Stimulated activated CD4-positive, alpha-beta T cell treated with anti-CD3 and anti-CD28 coated beads, Interleukin-4, amount 100 ng/mL, for 1 hour (primary cell): ENCODE data around the gene FBXW4.

Experiments used
- DNase-seq: peaks from one replicate; pipeline ENCODE4 v3.0.0-alpha.2; 2020

FBXW4 gene

DNA sequence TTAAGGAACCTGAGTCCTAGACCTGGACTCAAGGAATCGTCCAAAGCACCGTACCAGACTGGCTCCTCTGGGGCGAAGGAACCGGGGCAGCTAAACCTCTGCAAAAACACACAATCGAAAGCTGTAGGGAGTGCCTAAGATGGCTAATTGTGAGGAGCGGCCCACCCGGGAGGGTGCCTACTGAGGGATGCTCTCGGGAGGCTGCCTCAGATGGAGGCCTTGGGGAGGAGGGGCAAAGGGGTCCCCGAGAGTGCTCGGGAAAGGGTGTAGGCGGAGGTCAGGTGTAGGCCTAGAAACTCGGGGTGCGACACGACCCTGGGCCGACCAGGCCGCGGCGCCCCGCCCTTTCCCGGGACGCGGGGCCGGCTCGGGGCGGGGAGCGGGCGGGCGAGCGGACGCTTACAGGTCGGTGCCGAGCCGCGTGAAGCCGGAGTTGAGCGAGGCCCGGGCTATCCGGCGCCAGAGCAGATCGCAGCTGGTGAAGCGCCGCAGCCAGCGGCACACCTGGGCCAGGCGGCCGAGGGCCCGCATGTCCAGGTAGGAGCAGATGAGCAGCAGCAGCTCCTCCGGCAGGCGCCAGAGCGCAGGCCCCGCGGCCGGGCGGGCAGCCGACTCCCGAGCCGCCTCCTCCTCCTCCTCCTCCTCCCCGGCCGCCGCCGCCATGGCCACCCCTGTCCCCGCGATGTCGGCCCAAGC lies 844 bp downstream of the FBXW4 start:
- DNase-seq = peak; percentile 65

DNA sequence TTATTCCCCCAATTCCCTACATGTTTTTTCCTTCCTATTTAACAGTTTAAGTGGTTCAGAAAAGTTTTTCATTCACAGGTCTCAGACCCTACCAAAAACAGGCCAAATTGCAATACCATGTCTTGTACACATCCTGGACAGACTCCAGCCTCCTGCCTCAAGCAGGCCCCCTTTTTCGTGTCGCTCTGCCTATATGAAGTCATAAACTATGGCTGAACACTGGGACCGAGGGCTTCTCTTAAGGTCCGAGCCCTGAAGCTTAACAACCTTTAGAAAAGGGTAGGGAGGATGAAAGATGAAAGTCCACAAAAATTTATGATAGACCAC lies 1.4 kb downstream of the FBXW4 start:
- no peak for DNase-seq

DNA sequence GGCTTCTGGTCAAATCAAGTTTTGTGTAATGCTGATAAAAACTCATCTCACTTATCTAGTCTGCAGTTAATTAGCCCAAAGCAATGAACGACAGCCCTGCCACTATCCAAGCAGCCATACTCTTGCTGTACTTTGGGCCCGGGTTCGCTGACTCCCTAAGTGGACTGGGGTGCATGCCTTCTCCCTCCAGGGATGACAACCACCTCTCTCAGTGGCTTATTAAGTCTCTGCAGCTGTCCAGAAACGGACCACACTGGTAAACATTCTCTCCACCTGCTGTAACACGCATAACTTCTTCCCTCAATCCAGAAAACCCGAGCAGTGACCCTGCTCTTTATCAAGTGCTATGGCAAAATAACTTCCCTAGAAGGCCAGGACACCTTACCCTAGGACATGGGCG lies 3.9 kb downstream of the FBXW4 start:
- DNase-seq = no peak

DNA sequence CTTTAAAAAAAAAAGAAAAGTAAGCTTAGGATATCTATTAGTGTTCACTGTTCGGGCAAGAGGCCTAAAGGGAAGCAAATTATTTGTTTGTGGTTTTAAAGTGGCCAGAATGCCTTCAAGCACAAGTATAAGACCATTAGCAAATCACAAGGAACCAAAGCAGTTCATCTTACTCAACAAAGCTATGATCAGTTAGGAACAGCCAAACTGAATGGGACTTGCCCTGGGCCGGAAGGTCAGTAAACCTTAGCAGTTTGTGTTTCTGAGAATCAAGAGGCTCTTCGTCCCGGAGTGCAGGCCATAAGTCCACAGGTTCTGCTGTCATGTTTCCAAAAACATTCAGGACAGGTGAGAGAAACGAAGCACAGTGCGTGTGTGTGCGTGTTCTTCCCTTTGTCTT lies 4.5 kb downstream of the FBXW4 start:
- DNase-seq = no peak

DNA sequence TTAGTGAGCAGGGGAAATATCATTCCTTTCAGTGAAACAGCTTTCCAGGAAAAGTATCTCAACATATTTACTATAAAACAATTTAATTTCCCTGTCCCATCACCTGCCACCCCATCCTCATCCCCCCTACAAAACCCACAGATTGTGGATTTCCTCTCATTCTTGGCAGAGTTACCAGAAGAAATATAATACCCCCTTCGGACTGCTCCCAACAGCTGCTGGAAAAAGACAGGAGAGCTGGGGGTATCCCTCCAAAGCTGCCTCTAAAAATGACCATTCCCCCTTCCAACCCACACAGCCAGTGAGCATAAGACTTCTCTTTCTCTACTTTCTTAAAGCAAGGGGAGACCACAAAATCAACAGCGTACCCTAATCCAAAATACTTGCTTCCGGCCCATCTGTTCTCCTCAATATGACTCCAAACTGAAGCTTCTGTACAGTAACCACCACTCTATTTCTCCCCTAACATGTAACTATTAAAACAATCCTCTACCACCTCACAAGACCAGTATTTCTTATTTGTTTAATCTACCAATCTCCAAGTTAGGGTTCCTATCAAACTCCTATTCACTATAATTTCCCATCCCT lies 7.8 kb downstream of the FBXW4 start:
- no peak for DNase-seq

DNA sequence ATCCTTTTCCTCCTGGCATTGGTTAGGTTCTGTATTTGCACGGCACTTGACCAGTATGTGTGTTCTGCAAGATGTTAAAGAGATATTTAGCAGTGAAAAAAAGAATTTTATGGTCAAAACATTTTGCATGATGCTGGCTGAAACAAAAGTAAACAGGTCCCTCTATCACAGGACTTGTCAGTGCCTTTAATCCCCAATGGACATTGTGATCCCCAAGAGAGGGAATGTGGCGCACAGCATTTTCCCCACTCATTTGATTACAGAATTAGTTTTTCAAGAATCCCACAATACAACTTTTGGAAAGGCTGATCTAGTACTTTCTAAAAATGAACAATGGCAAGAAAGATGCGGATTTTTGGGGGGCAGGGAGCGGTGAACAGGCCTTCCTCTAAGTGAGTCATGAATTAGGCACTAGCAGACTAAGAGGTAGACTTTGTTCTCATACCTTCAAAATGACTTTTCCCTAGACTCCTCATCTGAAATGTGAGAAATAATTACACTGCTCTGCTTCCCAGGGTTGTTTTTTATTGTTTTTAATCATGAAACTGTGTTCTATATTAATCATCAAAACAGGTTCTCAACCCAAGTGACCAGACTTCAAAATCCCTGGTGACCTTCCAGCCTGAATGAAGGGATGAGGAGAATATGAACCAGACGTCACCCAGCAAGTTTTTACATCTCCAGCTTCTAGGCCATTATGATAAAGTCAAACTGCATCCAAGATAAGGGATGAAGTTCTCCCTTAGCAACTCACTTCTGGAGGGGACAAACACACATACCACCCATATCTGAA lies 8.6 kb downstream of the FBXW4 start:
- no peak for DNase-seq

DNA sequence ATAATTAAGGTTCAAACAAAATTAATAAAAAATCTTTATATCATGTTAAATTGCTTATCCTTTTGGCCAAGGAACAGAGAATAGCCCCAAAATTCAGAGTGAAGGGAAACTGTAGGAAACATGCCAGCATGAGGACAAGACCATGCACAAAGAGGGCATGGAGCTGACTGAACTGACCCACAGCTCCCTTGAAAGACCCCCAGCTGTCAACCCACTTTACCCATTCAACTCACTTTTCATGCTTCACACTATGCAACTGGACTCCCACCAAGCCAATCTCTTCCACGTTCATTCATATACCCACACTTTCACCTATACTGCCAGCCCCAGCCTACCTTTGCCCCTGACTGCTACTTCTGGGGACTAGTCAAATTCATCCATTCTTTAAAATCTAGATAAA lies 10.2 kb downstream of the FBXW4 start:
- DNase-seq = no peak

DNA sequence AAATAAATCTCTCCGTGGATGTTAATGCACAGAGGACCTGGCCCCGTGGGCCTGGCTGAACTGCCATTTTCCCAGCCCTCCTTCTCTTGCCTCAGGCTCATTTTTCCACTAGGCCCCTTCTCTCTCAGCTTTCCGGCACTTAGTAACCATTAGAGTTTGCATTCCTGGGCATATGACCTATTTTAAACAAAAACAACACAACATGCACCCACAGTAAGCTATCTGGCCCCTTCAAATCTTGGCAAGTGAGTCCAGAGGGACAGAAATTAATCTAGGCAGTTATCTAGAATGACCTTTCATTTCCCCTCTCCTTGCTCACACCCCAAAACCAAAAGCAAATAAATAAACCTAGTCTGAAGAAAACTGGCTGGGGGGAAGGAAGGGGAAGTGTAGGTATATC lies 11.7 kb downstream of the FBXW4 start:
- no peak for DNase-seq

DNA sequence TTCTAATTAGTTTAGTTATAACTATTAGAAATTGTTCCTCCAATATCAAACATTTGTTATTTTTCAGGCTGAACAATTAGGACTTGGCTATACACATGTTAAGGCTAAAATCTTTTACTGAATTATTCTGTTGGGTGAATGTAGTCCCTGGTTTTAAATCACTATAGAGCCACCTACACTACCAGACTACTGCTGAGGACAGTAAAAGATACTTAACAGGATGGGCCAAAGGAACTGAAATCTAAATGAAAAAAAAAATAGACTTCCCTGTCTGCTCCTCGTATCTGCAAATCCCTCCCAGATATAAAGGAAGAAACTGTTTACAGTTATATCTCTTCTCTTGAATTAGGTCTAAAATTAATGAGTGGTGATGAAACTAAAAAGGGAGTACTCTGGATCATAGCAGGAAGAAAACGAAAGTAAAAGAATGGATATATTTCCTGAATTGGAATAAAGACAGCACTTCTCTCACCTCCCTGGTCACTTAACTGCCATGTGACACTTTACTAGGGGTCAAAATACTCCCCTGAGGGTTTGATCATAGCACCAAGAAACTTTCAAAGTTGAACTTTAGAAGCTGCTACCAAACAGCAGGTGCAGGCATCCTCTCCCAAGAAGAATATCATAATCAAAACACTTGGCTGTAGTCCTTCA lies 12.7 kb downstream of the FBXW4 start:
- DNase-seq = no peak

DNA sequence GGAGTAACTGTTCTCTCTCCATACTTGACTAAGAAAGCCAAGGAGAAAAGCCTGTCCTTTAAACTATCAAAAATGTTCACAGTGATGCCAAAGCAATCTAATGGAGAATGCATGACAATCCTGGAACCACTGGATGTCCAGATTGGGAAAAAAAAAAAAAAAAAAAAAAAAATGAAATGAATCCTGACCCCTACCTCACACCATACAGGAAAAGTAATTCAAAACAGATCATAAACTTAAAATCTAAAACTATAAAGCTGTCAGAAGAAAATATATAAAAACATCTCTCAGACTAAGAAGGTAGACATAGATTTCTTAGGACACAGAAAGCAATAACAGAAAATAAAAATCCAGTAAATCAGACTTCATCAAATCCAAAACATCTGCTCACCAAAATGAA lies 18.4 kb downstream of the FBXW4 start:
- DNase-seq = no peak

DNA sequence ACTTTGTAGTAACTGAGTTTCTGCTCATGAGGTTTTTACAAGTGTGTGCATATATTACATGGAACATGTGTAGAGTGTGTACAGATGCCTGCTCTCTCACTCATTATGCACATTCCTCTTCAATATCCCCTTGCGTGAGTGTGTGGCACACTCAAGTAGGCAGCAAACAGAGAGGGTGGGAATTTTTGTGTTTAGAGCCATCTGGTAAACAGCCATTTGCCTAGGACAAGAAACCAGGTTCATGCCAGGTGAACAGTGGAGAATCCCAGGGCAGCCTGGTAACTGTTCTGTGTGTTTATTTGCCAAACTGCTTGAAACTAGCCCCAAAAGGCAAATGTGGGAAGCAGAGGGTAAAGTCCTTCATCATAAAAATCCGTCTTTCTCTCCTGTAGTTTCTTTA lies 19.9 kb downstream of the FBXW4 start:
- DNase-seq = no peak

DNA sequence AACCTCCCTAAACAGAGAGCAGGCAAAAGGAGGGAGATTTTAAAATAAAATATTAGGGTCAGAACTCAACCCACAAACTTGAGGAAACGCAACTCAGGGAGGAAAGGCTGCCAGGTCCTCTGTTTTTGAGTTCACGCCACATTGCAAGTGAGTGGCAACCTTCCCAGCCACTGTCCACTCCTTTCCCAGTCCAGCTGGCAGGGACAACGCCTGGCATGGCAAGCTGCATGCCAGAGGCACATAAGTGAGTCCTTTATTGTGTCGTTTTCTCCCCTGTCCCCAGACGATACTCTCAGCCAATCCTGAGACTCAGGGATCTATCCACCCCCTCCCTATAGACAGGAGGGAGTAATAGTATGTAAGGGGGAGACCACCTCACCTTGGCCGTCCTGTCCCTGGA lies 22.4 kb downstream of the FBXW4 start:
- no peak for DNase-seq

DNA sequence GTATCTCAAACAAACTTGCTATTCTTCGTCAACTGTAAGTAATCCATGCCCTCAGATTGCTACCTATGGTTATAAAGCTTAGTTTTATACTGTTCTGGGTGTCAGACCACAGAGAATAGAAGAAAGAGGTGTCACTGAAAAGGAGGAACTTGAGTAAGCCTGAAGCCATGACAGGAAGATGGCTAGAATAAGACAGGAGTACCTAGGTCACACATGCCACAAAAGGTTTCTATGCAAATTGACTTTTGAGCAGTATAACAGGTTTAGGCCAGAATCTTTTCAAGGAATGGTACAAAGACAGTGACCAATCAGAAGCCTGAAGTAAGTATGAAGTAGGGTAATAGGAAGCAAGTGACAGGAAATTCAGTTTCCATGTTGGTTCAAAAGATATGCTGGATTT lies 23.5 kb downstream of the FBXW4 start:
- DNase-seq = no peak

DNA sequence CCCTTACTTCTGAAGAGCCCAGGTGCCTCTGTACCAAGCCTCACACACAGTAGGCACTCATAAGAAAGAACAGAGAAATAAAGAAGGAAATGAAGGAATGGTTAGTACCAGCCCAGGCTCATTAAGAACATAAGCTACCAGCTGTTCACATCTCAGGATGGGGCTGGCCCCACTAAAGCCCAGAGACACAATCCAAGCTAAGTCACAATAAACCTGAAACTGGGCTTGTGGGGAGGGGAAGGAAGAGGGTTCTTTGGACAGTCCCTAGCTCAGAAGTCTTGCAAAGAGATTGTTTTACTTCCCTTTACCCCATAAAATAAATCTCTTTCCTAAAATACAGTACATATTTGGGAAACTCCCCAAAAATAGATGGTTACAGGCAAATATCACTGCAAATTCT lies 24.3 kb downstream of the FBXW4 start:
- no peak for DNase-seq

DNA sequence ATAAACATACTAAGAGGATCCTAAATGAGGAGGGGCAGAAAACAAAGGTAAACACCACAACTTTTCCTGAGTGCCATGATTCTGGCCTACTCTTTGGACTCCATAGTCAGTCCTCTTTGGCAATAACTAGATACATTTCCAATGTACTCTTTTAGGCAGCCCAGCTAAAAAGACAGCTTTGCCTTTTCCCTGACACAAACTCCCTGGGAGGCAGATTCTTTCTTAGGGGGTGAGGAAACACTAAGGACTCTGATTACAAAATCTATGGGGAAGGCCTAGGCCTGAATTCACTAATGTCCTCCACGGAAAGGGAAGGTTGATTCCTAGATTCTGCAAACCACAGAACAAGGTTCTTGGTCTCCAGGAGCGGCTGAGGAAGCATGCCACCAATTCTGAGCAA lies 25.8 kb downstream of the FBXW4 start:
- DNase-seq = no peak

DNA sequence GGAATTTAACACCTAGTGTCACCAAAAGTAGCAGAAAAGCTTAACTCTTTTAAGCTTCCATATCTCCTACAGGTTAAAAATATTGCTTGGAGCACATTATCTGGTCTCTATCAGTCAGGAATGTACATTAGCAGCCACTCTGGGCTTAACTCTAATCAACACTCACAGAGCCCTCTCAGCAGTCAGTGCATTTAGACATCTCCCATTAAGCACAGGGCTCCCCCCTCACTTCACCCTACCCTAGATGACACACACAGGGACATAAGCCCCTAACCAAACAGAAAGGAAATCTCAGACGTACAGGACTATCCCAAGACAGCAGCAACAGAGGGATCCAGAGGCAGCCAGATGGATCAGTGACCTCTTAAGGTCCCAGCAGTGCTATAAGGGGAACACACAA lies 26.4 kb downstream of the FBXW4 start:
- DNase-seq = no peak

DNA sequence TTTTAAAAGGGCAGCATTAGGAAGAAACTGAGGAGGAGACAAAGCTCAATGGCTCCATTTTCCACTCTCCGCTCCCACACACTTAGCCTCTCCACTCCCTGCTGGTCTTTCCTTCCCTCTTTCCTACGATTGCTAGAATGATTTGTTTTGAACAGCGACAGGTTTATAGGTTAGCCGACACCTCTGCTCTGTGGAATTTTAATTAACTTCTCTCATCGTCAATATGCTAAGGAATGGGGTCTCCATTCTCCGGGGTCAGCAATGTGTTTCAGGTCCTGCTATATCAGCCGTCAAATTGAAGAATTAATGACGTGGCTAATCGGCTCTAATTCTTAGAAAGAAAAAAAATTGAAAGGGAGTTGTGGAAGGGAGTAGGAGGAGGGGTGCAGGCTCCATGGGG lies 28.9 kb downstream of the FBXW4 start:
- no peak for DNase-seq

DNA sequence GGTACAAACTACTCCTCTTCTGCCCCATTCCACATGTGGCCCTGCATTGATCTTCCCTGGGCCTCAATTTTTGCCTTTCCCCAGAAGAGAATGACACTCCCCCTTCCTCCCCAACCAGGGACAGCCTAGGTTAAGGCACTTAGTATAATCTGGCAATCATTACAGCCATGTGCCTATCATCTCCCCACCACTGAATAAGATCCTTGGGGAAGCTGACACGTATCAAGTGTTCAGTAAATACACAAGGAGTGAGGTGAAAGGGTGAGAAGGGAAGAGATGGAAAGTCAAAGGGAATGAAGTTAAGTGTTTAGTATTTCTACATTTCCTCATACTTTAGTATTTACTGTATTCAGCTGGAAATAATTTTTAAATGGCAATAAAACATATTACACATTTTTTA lies 31.9 kb downstream of the FBXW4 start:
- DNase-seq = no peak

DNA sequence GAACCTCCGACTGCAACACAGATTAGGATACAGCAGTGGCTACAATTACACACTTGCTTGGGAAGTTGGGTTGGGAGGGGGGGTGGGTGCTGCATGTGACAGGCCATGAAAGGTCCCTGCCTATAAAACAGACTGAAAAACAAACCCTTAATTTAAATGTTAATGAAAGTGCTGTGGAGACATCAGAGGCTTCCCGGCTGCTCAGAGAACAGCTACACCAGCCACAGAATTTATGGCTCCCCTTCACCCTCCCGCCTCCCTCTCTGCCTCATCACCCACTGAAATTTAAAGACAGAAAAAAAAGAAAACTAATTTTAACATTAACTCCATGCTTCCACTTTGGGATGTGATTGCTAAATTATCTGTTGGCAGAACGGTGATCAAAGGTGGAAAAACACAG lies 34.7 kb downstream of the FBXW4 start:
- no peak for DNase-seq

DNA sequence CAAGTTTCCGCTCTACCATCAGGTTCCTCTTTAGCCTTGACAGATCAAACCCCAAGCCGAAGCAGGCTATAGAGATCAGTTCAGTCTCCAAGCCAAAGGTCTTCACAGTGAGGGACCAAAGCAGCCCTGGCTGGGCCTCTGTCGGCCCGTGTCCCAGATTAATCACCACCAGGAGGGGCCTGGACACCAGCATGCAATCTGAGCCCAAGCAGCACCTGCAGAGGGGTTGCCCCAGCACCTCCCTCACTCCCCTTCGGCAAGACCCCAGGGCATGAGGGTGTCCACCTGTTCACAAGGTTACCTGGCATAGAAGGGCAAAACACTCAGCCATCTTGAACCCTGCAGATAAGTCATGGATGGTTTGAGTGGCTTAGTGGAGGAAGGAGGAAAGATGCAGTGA lies 36.0 kb downstream of the FBXW4 start:
- DNase-seq = no peak

DNA sequence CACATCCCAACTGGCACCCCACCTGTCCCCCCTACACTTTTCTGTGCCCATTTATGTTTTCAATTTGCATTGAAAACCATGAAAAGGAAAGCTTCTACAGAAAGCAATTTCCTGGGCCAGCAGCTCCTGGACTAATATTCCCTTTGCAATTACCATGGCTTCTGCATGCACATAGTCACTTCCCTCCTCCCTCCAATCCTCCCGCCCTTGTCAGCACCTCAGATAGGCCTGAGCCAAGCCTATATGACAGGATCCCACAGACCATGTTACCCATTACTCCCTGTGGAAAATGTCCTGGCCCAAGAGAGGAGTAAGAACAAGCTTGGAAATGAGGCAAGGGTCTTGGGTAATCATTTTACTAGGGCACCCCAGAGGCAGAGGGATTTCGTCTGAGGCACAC lies 38.1 kb downstream of the FBXW4 start:
- DNase-seq = no peak

DNA sequence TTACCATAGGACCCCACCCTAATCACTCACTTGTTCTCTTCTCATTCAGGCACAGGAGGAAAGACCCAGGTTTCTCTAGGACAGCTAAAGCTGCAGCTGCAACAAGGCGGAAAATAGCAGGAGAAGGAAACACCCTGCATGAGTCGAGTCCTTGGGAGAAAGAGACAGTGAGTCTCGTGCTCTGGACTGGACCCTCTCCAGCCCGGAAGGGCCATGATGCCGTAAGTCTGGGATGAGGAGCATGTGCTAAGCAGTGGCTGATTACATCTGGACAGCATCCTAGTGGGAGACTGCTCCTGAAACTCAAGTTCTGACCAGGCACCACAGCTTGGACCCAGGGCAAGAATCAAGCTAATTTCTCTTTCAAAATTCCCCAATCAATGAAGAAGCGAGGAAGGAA lies 39.4 kb downstream of the FBXW4 start:
- DNase-seq = no peak

DNA sequence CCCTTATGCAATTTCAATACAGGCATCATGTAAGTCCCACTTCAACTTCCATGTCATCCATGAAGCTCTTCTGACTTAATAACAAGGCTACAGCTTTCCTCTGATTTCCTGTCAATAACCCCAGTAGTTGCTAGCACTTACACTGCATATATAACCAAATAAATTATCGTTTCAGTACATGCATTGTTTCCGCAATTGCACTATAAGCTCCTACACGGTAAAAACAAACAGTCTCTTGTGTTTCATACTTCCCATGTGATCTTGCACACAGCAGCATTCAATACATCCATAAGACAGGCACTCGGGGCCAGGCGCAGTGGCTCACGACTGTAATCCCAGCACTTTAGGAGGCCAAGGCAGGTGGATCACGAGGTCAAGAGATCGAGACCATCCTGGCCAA lies 41.4 kb downstream of the FBXW4 start:
- DNase-seq = no peak

DNA sequence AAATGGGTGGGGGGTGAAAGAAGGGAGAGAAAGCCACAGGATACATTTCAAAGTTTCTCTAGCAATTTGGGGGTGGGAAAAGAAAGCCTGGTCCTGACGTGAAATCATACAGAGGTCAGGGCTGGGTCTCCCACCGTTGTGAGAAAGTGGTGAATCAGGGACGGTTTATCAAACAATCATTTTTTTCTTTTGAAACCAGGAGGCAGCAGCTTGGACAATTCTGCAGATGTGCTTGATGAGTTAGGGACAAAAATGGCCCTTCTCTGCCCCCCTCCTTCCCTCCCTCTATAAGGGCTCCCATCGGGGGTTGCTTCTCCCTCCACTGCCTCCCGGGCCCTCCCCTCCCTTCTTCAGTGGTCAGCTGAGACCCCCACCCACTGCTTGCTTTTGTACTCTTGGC lies 43.6 kb downstream of the FBXW4 start:
- no peak for DNase-seq
